ENCODE measurements around the gene BMPER.

DNA sequence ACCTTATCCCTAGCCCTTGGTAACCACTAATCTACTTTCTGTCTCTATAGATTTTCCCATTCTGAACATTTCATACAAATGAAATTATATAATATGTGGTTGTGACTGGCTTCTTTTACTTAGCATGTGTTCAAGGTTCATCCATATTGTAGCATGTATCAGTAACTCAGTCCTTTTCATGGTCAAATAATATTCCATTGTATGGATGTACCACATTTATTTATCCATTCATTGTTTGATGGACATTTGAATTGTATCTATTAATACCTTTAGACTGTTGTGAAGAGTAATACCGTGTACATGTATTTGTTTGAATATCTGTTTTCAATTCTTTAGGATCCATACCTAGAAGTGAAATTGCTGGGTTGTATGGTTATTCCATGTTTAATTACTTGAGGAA, 210.2 kb downstream of the BMPER start:
- TF ChIP-seq POLR2AphosphoS5 (IDR thresholded peaks at IDR 0.05; ENCODE audit: borderline replicate concordance, low read depth, low read length) (no peak), EZH2 (IDR thresholded peaks at IDR 0.05) (no peak), FOXP2 (optimal IDR thresholded peaks at IDR 0.05; ENCODE audit: control extremely low read depth, extremely low read length, insufficient read depth) (no peak)

Data from SK-N-MC (cell line).